Keratinocyte (primary cell): ENCODE data around the gene SKAP1. TPM values are rescaled to one million over a fixed set of nuclear protein-coding genes. Genes with fewer than 3 reads are reported as not detected.

ENCODE experiments used
- DNase-seq: peaks from one replicate; pipeline ENCODE4 v3.0.0-alpha.2; 2011; ENCODE audit warnings: low read depth, missing footprints, low spot score
- FAIRE-seq: peaks from 2 replicates; lab custom pipeline; 2011; peaks lifted over from hg19 to GRCh38; lab: Jason Lieb, UNC
- H2AFZ ChIP-seq: 2 replicates; pipeline ENCODE4 v1.6.0; 2012; ENCODE audit warnings: low read length, control low read depth, inconsistent platforms; ENCODE audit not compliant: control insufficient read depth
- H3K27ac ChIP-seq: 2 replicates; pipeline ENCODE4 v1.5.1; 2011; ENCODE audit warnings: low read length; ENCODE audit not compliant: control insufficient read depth, insufficient read depth
- H3K27me3 ChIP-seq: 3 replicates; pipeline ENCODE4 v1.6.0; 2011; ENCODE audit warnings: low read length; ENCODE audit not compliant: control insufficient read depth, insufficient read depth; ENCODE audit errors: extremely low read depth
- H3K36me3 ChIP-seq, 2 experiments: 2 replicates in 1 of 2; 3 replicates in 1 of 2; pipeline ENCODE4 v1.5.1; 2011; ENCODE audit warnings: low read length in 2 of 2, mild to moderate bottlenecking in 1 of 2; ENCODE audit not compliant: control insufficient read depth in 2 of 2, insufficient read depth in 2 of 2; ENCODE audit errors: extremely low read depth in 1 of 2
- H3K4me1 ChIP-seq: 3 replicates; pipeline ENCODE4 v1.5.1; 2011; ENCODE audit warnings: low read length; ENCODE audit not compliant: control insufficient read depth, insufficient read depth; ENCODE audit errors: extremely low read depth
- H3K4me2 ChIP-seq: 3 replicates; pipeline ENCODE4 v1.6.0; 2011; ENCODE audit warnings: low read depth, low read length; ENCODE audit not compliant: control insufficient read depth, insufficient read depth; ENCODE audit errors: extremely low read depth
- H3K4me3 ChIP-seq, 3 experiments: fragments of 200-600 bp in 1 of 3; sonication (generic) in 1 of 3; 2 replicates in 2 of 3; 3 replicates in 1 of 3; pipeline ENCODE4 v1.5.1; 2011 to 2016; ENCODE audit warnings: low read length in 3 of 3, mild to moderate bottlenecking in 3 of 3, control low read depth in 2 of 3, inconsistent platforms in 1 of 3, low read depth in 1 of 3, mixed read lengths in 1 of 3, mixed run types in 1 of 3, moderate library complexity in 1 of 3; ENCODE audit not compliant: control insufficient read depth in 2 of 3, insufficient read depth in 2 of 3; ENCODE audit errors: extremely low read depth in 1 of 3
- H3K79me2 ChIP-seq: 2 replicates; pipeline ENCODE4 v1.6.0; 2012; ENCODE audit warnings: low read length; ENCODE audit not compliant: control insufficient read depth, insufficient read depth
- H3K9ac ChIP-seq: 3 replicates; pipeline ENCODE4 v1.6.0; 2011; ENCODE audit warnings: low read length; ENCODE audit not compliant: control insufficient read depth, insufficient read depth; ENCODE audit errors: extremely low read depth
- H3K9me1 ChIP-seq: 3 replicates; pipeline ENCODE4 v1.6.0; 2011; ENCODE audit warnings: low read length; ENCODE audit not compliant: control insufficient read depth, insufficient read depth; ENCODE audit errors: extremely low read depth
- H3K9me3 ChIP-seq: 2 replicates; pipeline ENCODE4 v1.5.1; 2012; ENCODE audit warnings: low read depth, low read length; ENCODE audit not compliant: control insufficient read depth
- H4K20me1 ChIP-seq: 3 replicates; pipeline ENCODE4 v1.6.0; 2011; ENCODE audit warnings: low read length; ENCODE audit not compliant: control insufficient read depth, insufficient read depth; ENCODE audit errors: extremely low read depth
- CTCF ChIP-seq, 3 experiments: IDR thresholded peaks in 1 of 3; conservative IDR thresholded peaks in 1 of 3; optimal IDR thresholded peaks in 1 of 3; 2 replicates in 2 of 3; 3 replicates in 1 of 3; pipeline versions ENCODE3 to v1.5.1; 2011; ENCODE audit warnings: low read length in 3 of 3, mild to moderate bottlenecking in 3 of 3, moderate library complexity in 2 of 3, control low read depth in 1 of 3, inconsistent platforms in 1 of 3; ENCODE audit not compliant: insufficient read depth in 2 of 3; ENCODE audit errors: extremely low read depth in 1 of 3
- EZH2 ChIP-seq: IDR thresholded peaks from one replicate; pipeline ENCODE4 v1.6.1; 2012; ENCODE audit warnings: inconsistent platforms, mild to moderate bottlenecking, low read length, moderate library complexity
- dilution Hi-C: fragments of 300-500 bp; cut with MboI; formaldehyde crosslinking; loops from one replicate; pipeline ENCODE4 v1.7.0; 2020; ENCODE audit warnings: low sequenced_read_pairs; ENCODE audit not compliant: extremely low pct_ligation_motif_present
- polyA plus RNA-seq, 5 experiments: library from polyadenylated mRNA; depleted of rRNA in 3 of 5; stranded (reverse) in 3 of 5; stranded (forward) in 1 of 5; unstranded in 1 of 5; fragments of >200 nt; gene quantifications; 1 replicate in 1 of 5; 2 replicates in 3 of 5; 3 replicates in 1 of 5; pipeline versions ENCODE4 v1.2.1 to v1.2.3, GENCODE V29; 2011 to 2012; ENCODE audit warnings: missing spikeins in 2 of 5, low read depth in 1 of 5, low replicate concordance in 1 of 5

The SKAP1 gene
- polyA plus RNA-seq, 1 donor (not counting 4 experiments of a cell fraction or from before 2014, with no cell fraction given) = not detected

- dilution Hi-C loops = no loop called here
- Histone ChIP-seq H3K4me2 (no peak overlapping the region), H3K27me3 (peaks cover 28% of the 10 kb centered on the region), H3K27ac (no peak overlapping the region), H3K36me3 (no peaks in the 10 kb centered on the region), H3K4me1 (no peaks in the 10 kb centered on the region), H3K9me1 (no peaks in the 10 kb centered on the region), H4K20me1 (no peaks in the 10 kb centered on the region), H3K79me2 (no peaks in the 10 kb centered on the region), H3K9ac (no peak overlapping the region), H2AFZ (no peak overlapping the region), H3K4me3 (no peak overlapping the region), H3K9me3 (no peaks in the 10 kb centered on the region)
- no peak for TF ChIP-seq CTCF (optimal IDR thresholded peaks at IDR 0.05 in 1 of 3, IDR thresholded peaks at IDR 0.05 in 1 of 3, conservative IDR thresholded peaks at IDR 0.05 in 1 of 3; ENCODE audit: extremely low read depth in 1 of 3, insufficient read depth in 2 of 3, low read length in 3 of 3)
- FAIRE-seq = no peak
- DNase-seq = no peak
These were observed 103.7 kb downstream of the SKAP1 start for GRCh38 chr17:48326310-48326709.

- TF ChIP-seq CTCF (optimal IDR thresholded peaks at IDR 0.05 in 1 of 3, IDR thresholded peaks at IDR 0.05 in 1 of 3, conservative IDR thresholded peaks at IDR 0.05 in 1 of 3; ENCODE audit: extremely low read depth in 1 of 3, insufficient read depth in 2 of 3, low read length in 3 of 3) = peak in 2 of 3 experiments; percentile 4 to 11
- TF ChIP-seq EZH2 = no peak
- no peak overlapping the region for H3K9ac ChIP-seq
- H4K20me1 ChIP-seq = no peaks in the 10 kb centered on the region
- H3K4me1 ChIP-seq = no peaks in the 10 kb centered on the region
- no peaks in the 10 kb centered on the region for H3K9me1 ChIP-seq
- H3K4me2 ChIP-seq = no peak overlapping the region
- no peak for FAIRE-seq
- dilution Hi-C loops = no loop called here
- no peak overlapping the region for H3K27ac ChIP-seq
- H3K9me3 ChIP-seq = no peaks in the 10 kb centered on the region
- peaks cover 13% of the 10 kb centered on the region for H3K27me3 ChIP-seq
- no peaks in the 10 kb centered on the region for H3K79me2 ChIP-seq
- no peak overlapping the region for H2AFZ ChIP-seq
- no peak for DNase-seq
- no peak overlapping the region for H3K4me3 ChIP-seq
- H3K36me3 ChIP-seq = no peaks in the 10 kb centered on the region
These were observed 108.0 kb downstream of the SKAP1 start for GRCh38 chr17:48322060-48322459.
